GM12891 (cell line): Measurements from ENCODE around the gene KCNK1.
"Not testable (repeated sequence)": the region's sequence is repeated elsewhere in the genome, so short reads cannot be mapped to it uniquely, and the experiment has no call there.

Experiments
- DNase-seq: peaks from one replicate; pipeline ENCODE4 v3.0.0; 2011; ENCODE audit warnings: low spot score; ENCODE audit not compliant: insufficient read length
- FAIRE-seq: peaks from 2 replicates; lab custom pipeline; 2011; peaks lifted over from hg19 to GRCh38; lab: Jason Lieb, UNC
- PAX5 ChIP-seq: IDR thresholded peaks from 2 replicates; pipeline ENCODE4 v1.6.1; 2011; ENCODE audit warnings: low read length, moderate library complexity, mild to moderate bottlenecking; ENCODE audit not compliant: insufficient read depth, severe bottlenecking
- POLR2A ChIP-seq: IDR thresholded peaks from 2 replicates; pipeline ENCODE4 v1.6.1; 2011; ENCODE audit warnings: low read depth, low read length, control low read depth
- POLR2AphosphoS5 ChIP-seq: IDR thresholded peaks from 2 replicates; pipeline ENCODE4 v1.6.1; 2011; ENCODE audit warnings: low read depth, low read length, control low read depth
- POU2F2 ChIP-seq: IDR thresholded peaks from 2 replicates; pipeline ENCODE4 v1.6.1; 2011; ENCODE audit warnings: low read depth, mild to moderate bottlenecking, control low read depth, low read length, moderate library complexity
- SPI1 ChIP-seq: IDR thresholded peaks from 2 replicates; pipeline ENCODE4 v1.6.1; 2011; ENCODE audit warnings: low read depth, low read length, control low read depth
- TAF1 ChIP-seq: IDR thresholded peaks from 2 replicates; pipeline ENCODE4 v1.6.1; 2011; ENCODE audit warnings: low read depth, low read length, control low read depth

The KCNK1 gene

GRCh38 chr1:233605205-233605604, 8.7 kb upstream of the KCNK1 start:
- FAIRE-seq, result no peak
- DNase-seq, result no peak
- TF ChIP-seq PAX5, result no peak

- FAIRE-seq (no peak), DNase-seq (no peak)
- TF ChIP-seq POU2F2, result no peak
- TF ChIP-seq POLR2AphosphoS5, result no peak
- TF ChIP-seq TAF1, result no peak
- no peak for TF ChIP-seq PAX5
- no peak for TF ChIP-seq POLR2A
- TF ChIP-seq SPI1, result no peak
These were observed 7.1 kb upstream of the KCNK1 start for GRCh38 chr1:233606813-233607212.

- FAIRE-seq (no peak), DNase-seq (no peak)
- TF ChIP-seq POLR2A (no peak), POU2F2 (0 out of 2 replicates have a peak, but pooled peaks have one; percentile 29)
These were observed 6.4 kb upstream of the KCNK1 start for GRCh38 chr1:233607252-233608119.

GRCh38 chr1:233608988-233609387, 4.9 kb upstream of the KCNK1 start:
- DNase-seq, result no peak
- TF ChIP-seq POU2F2, result no peak
- no peak for TF ChIP-seq PAX5
- no peak for TF ChIP-seq TAF1
- TF ChIP-seq SPI1, result no peak
- TF ChIP-seq POLR2AphosphoS5, result no peak
- no peak for TF ChIP-seq POLR2A
- no peak for FAIRE-seq

- FAIRE-seq, result no peak
- no peak for TF ChIP-seq POLR2A
- no peak for TF ChIP-seq POLR2AphosphoS5
- no peak for TF ChIP-seq TAF1
- no peak for TF ChIP-seq PAX5
- TF ChIP-seq POU2F2, result no peak
- no peak for DNase-seq
These were observed 4.0 kb upstream of the KCNK1 start for GRCh38 chr1:233609926-233610325.

GRCh38 chr1:233610628-233611027, 3.3 kb upstream of the KCNK1 start:
- FAIRE-seq, result no peak
- no peak for DNase-seq
- no peak for TF ChIP-seq TAF1
- TF ChIP-seq POLR2A, result no peak
- TF ChIP-seq POLR2AphosphoS5, result no peak
- no peak for TF ChIP-seq SPI1
- no peak for TF ChIP-seq POU2F2
- no peak for TF ChIP-seq PAX5

GRCh38 chr1:233611363-233611762, 2.5 kb upstream of the KCNK1 start:
- not testable (repeated sequence) for DNase-seq, FAIRE-seq

- FAIRE-seq (no peak), DNase-seq (peak; percentile 41)
- TF ChIP-seq POLR2AphosphoS5 (no peak), SPI1 (no peak), TAF1 (no peak), POLR2A (no peak), PAX5 (no peak), POU2F2 (no peak)
These were observed 352 bp downstream of the KCNK1 start for GRCh38 chr1:233614173-233614742.

GRCh38 chr1:233614743-233615521, 1.0 kb downstream of the KCNK1 start:
- TF ChIP-seq POLR2AphosphoS5 (no peak), SPI1 (0 out of 2 replicates have a peak, but pooled peaks have one; percentile 36)
- DNase-seq (no peak), FAIRE-seq (no peak)

- TF ChIP-seq SPI1 (no peak), TAF1 (no peak), PAX5 (no peak), POU2F2 (no peak), POLR2A (no peak), POLR2AphosphoS5 (no peak)
- FAIRE-seq, result no peak
- DNase-seq, result no peak
These were observed 1.7 kb downstream of the KCNK1 start for GRCh38 chr1:233615571-233615970.
